Measurements from ENCODE around the gene FOXE3.

Gene FOXE3

GRCh38 chr1:47402591-47402990 lies 13.5 kb upstream of the FOXE3 start:
- Histone ChIP-seq H3K36me3 (ENCODE audit: control insufficient read depth, insufficient read depth, low read length) (no peaks in the 10 kb centered on the region), H3K27me3 (replicated peaks; ENCODE audit: control insufficient read depth, insufficient read depth, low read length) (no peaks in the 10 kb centered on the region; the same call in 1 of the 2 replicates), H3K4me3 (replicated peaks; ENCODE audit: low read depth, low read length) (no peak overlapping the region)
- DNase-seq (ENCODE audit: extremely low read depth, insufficient read length) = no peak
- no peak for TF ChIP-seq CTCF (IDR thresholded peaks at IDR 0.05; ENCODE audit: insufficient read depth, low read length, poor library complexity, severe bottlenecking)

- no peak for TF ChIP-seq CTCF (IDR thresholded peaks at IDR 0.05; ENCODE audit: insufficient read depth, low read length, poor library complexity, severe bottlenecking)
- Histone ChIP-seq H3K27me3 (replicated peaks; ENCODE audit: control insufficient read depth, insufficient read depth, low read length) (no peaks in the 10 kb centered on the region; the same call in 1 of the 2 replicates), H3K4me3 (replicated peaks; ENCODE audit: low read depth, low read length) (no peak overlapping the region), H3K36me3 (ENCODE audit: control insufficient read depth, insufficient read depth, low read length) (no peaks in the 10 kb centered on the region)
- no peak for DNase-seq (ENCODE audit: extremely low read depth, insufficient read length)
Measured at GRCh38 chr1:47403321-47403910, 12.7 kb upstream of the FOXE3 start.

- H3K36me3 ChIP-seq (ENCODE audit: control insufficient read depth, insufficient read depth, low read length) = no peaks in the 10 kb centered on the region
- TF ChIP-seq CTCF (IDR thresholded peaks at IDR 0.05; ENCODE audit: insufficient read depth, low read length, poor library complexity, severe bottlenecking) = no peak
- no peaks in the 10 kb centered on the region; the same call in 1 of the 2 replicates for H3K27me3 ChIP-seq (replicated peaks; ENCODE audit: control insufficient read depth, insufficient read depth, low read length)
- no peak for DNase-seq (ENCODE audit: extremely low read depth, insufficient read length)
- no peak overlapping the region for H3K4me3 ChIP-seq (replicated peaks; ENCODE audit: low read depth, low read length)
Measured at GRCh38 chr1:47405697-47406096, 10.4 kb upstream of the FOXE3 start.

- Histone ChIP-seq H3K4me3 (replicated peaks; ENCODE audit: low read depth, low read length) (no peak overlapping the region), H3K27me3 (replicated peaks; ENCODE audit: control insufficient read depth, insufficient read depth, low read length) (no peaks in the 10 kb centered on the region; the same call in 1 of the 2 replicates), H3K36me3 (ENCODE audit: control insufficient read depth, insufficient read depth, low read length) (no peaks in the 10 kb centered on the region)
- TF ChIP-seq CTCF (IDR thresholded peaks at IDR 0.05; ENCODE audit: insufficient read depth, low read length, poor library complexity, severe bottlenecking) = no peak
- no peak for DNase-seq (ENCODE audit: extremely low read depth, insufficient read length)
Measured at GRCh38 chr1:47406966-47407365, 9.1 kb upstream of the FOXE3 start.

- TF ChIP-seq CTCF (IDR thresholded peaks at IDR 0.05; ENCODE audit: insufficient read depth, low read length, poor library complexity, severe bottlenecking) = no peak
- Histone ChIP-seq H3K4me3 (replicated peaks; ENCODE audit: low read depth, low read length) (no peak overlapping the region), H3K36me3 (ENCODE audit: control insufficient read depth, insufficient read depth, low read length) (no peaks in the 10 kb centered on the region), H3K27me3 (replicated peaks; ENCODE audit: control insufficient read depth, insufficient read depth, low read length) (no peaks in the 10 kb centered on the region; the same call in 1 of the 2 replicates)
- DNase-seq (ENCODE audit: extremely low read depth, insufficient read length) = no peak
Measured at GRCh38 chr1:47407481-47407880, 8.6 kb upstream of the FOXE3 start.
